B cell (primary cell): ENCODE measurements around the gene EDC4.

ENCODE experiments used
- EZH2 ChIP-seq: IDR thresholded peaks from 2 replicates; pipeline ENCODE4 v1.6.1; 2012; ENCODE audit warnings: borderline replicate concordance, low read depth, mild to moderate bottlenecking, moderate library complexity, low read length; ENCODE audit not compliant: insufficient read depth, poor library complexity, severe bottlenecking
- TF ChIP-seq, protein P1 (sequence below): fragments of 200-600 bp; IDR thresholded peaks from one replicate; pipeline ENCODE4 v1.8.0; 2022; ENCODE audit warnings: antibody characterized with exemption, mild to moderate bottlenecking

DNA sequence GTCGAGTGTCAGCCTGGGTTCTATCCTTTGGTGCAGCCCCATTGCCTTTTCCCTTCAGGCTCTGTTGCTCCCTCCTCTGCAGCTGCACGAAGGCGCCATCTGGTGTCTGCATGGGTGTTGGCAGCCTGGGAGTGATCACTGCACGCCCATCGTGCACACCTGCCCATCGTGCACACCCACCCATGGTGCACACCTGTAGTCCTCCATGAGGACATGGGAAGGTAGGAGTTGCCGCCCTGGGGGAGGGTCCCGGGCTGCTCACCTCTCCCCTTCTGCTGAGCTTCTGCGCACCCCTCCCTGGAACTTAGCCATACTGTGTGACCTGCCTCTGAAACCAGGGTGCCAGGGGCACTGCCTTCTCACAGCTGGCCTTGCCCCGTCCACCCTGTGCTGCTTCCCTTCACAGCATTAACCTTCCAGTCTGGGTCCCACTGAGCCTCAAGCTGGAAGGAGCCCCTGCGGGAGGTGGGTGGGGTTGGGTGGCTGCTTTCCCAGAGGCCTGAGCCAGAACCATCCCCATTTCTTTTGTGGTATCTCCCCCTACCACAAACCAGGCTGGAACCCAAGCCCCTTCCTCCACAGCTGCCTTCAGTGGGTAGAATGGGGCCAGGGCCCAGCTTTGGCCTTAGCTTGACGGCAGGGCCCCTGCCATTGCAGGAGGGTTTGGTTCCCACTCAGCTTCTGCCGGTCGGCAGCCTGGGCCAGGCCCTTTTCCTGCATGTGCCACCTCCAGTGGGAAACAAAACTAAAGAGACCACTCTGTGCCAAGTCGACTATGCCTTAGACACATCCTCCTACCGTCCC, 55.9 kb downstream of the EDC4 start:
- TF ChIP-seq, protein P1, sequence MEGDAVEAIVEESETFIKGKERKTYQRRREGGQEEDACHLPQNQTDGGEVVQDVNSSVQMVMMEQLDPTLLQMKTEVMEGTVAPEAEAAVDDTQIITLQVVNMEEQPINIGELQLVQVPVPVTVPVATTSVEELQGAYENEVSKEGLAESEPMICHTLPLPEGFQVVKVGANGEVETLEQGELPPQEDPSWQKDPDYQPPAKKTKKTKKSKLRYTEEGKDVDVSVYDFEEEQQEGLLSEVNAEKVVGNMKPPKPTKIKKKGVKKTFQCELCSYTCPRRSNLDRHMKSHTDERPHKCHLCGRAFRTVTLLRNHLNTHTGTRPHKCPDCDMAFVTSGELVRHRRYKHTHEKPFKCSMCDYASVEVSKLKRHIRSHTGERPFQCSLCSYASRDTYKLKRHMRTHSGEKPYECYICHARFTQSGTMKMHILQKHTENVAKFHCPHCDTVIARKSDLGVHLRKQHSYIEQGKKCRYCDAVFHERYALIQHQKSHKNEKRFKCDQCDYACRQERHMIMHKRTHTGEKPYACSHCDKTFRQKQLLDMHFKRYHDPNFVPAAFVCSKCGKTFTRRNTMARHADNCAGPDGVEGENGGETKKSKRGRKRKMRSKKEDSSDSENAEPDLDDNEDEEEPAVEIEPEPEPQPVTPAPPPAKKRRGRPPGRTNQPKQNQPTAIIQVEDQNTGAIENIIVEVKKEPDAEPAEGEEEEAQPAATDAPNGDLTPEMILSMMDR, result peak; percentile 77
- TF ChIP-seq EZH2, result no peak
